HEK293 (cell line): Measurements from ENCODE around the gene SH3D19.

Source experiments
- CTCF ChIA-PET: fragments of 350-600 bp; formaldehyde crosslinking; extraction: SDS; loops from one replicate; lab custom pipeline; 2021; ENCODE audit warnings: antibody characterized with exemption; lab: Yijun Ruan, JAX
- POLR2A ChIA-PET: fragments of 300-600 bp; formaldehyde crosslinking; extraction: SDS; loops from one replicate; lab custom pipeline; 2020; ENCODE audit warnings: antibody characterized with exemption, inconsistent platforms; lab: Yijun Ruan, JAX
- H3K27ac ChIP-seq: fragments of 200-500 bp; sonication (Bioruptor generic); 2 replicates; pipeline ENCODE4 v1.5.1; 2014; ENCODE audit warnings: low read depth, low read length, control low read depth, inconsistent platforms; ENCODE audit errors: extremely low read depth
- H3K36me3 ChIP-seq, 2 experiments: fragments of 200-500 bp in 1 of 2; sonication (Bioruptor generic) in 1 of 2; 1 replicate in 1 of 2; 2 replicates in 1 of 2; pipeline ENCODE4 v1.5.1; 2014 to 2017; ENCODE audit warnings: inconsistent platforms in 2 of 2, low read length in 2 of 2; ENCODE audit not compliant: control insufficient read depth in 2 of 2, insufficient read depth in 1 of 2
- H3K4me1 ChIP-seq: fragments of 200-500 bp; sonication (Bioruptor generic); 2 replicates; pipeline ENCODE4 v1.5.1; 2014; ENCODE audit warnings: mild to moderate bottlenecking, low read length, inconsistent platforms; ENCODE audit not compliant: control insufficient read depth, insufficient read depth
- H3K4me3 ChIP-seq: 2 replicates; pipeline ENCODE4 v1.5.1; 2011; ENCODE audit warnings: low read depth, mild to moderate bottlenecking, control low read depth, low read length, moderate library complexity
- H3K9me3 ChIP-seq: fragments of 200-500 bp; sonication (Bioruptor generic); 2 replicates; pipeline ENCODE4 v1.5.1; 2014; ENCODE audit warnings: low read depth, low read length, inconsistent platforms; ENCODE audit not compliant: control insufficient read depth, insufficient read depth
- ATF2 ChIP-seq: fragments of 450-650 bp; formaldehyde crosslinking; IDR thresholded peaks from 2 replicates; pipeline ENCODE4 v1.5.1; 2016; ENCODE audit warnings: missing biosample characterization, missing genetic modification characterization, low read depth
- CTCF ChIP-seq: fragments of 450-650 bp; formaldehyde crosslinking; IDR thresholded peaks from 2 replicates; pipeline ENCODE4 v1.5.1; 2016; ENCODE audit warnings: missing biosample characterization, missing genetic modification characterization
- IKZF3 ChIP-seq: fragments of 450-650 bp; IDR thresholded peaks from 2 replicates; pipeline ENCODE4 v1.5.0; 2018; ENCODE audit warnings: missing biosample characterization, mild to moderate bottlenecking, missing genetic modification characterization, moderate library complexity
- PRDM1 ChIP-seq: fragments of 450-650 bp; formaldehyde crosslinking; IDR thresholded peaks from 2 replicates; pipeline ENCODE4; 2016; ENCODE audit warnings: missing biosample characterization, missing genetic modification characterization
- SCRT1 ChIP-seq: fragments of 450-650 bp; formaldehyde crosslinking; IDR thresholded peaks from 2 replicates; pipeline ENCODE4 v1.5.1; 2016; ENCODE audit warnings: missing biosample characterization, missing genetic modification characterization, borderline replicate concordance
- ZBTB10 ChIP-seq: fragments of 450-650 bp; formaldehyde crosslinking; IDR thresholded peaks from 2 replicates; pipeline ENCODE4 v1.5.1; 2016; ENCODE audit warnings: missing biosample characterization, missing genetic modification characterization
- ZBTB11 ChIP-seq: fragments of 450-650 bp; formaldehyde crosslinking; conservative IDR thresholded peaks from 2 replicates; pipeline ENCODE4 v1.5.1; 2016; ENCODE audit warnings: low read depth, missing biosample characterization, missing genetic modification characterization
- ZNF16 ChIP-seq: fragments of 450-650 bp; formaldehyde crosslinking; IDR thresholded peaks from 2 replicates; pipeline ENCODE4 v1.5.1; 2016; ENCODE audit warnings: low read depth, missing biosample characterization, missing genetic modification characterization
- ZNF311 ChIP-seq: fragments of 450-650 bp; formaldehyde crosslinking; IDR thresholded peaks from 2 replicates; pipeline ENCODE4 v1.5.1; 2017; ENCODE audit warnings: missing biosample characterization, missing genetic modification characterization, borderline replicate concordance
- ZNF37A ChIP-seq: fragments of 450-650 bp; IDR thresholded peaks from 2 replicates; pipeline ENCODE4 v1.5.1; 2018; ENCODE audit warnings: missing biosample characterization, missing genetic modification characterization
- ZNF394 ChIP-seq: fragments of 450-650 bp; formaldehyde crosslinking; IDR thresholded peaks from 2 replicates; pipeline ENCODE4 v1.5.1; 2016; ENCODE audit warnings: missing biosample characterization, missing genetic modification characterization, mild to moderate bottlenecking, moderate library complexity, borderline replicate concordance
- ZNF416 ChIP-seq: fragments of 450-650 bp; formaldehyde crosslinking; IDR thresholded peaks from 2 replicates; pipeline ENCODE4 v1.5.1; 2016; ENCODE audit warnings: missing biosample characterization, missing genetic modification characterization
- ZNF433 ChIP-seq: fragments of 450-650 bp; formaldehyde crosslinking; IDR thresholded peaks from 2 replicates; pipeline ENCODE4 v1.5.1; 2016; ENCODE audit warnings: missing biosample characterization, missing genetic modification characterization, low read depth
- ZNF639 ChIP-seq: fragments of 450-650 bp; formaldehyde crosslinking; IDR thresholded peaks from 2 replicates; pipeline ENCODE4 v1.5.1; 2016; ENCODE audit warnings: missing biosample characterization, missing genetic modification characterization
- ZNF704 ChIP-seq: fragments of 450-650 bp; formaldehyde crosslinking; IDR thresholded peaks from 2 replicates; pipeline ENCODE4 v1.5.1; 2016; ENCODE audit warnings: missing biosample characterization, missing genetic modification characterization
- ZNF776 ChIP-seq: fragments of 450-650 bp; formaldehyde crosslinking; IDR thresholded peaks from 2 replicates; pipeline ENCODE4 v1.5.0; 2017; ENCODE audit warnings: missing biosample characterization, missing genetic modification characterization, borderline replicate concordance
- ZSCAN5A ChIP-seq: fragments of 450-650 bp; formaldehyde crosslinking; IDR thresholded peaks from 2 replicates; pipeline ENCODE4 v1.5.1; 2016; ENCODE audit warnings: missing biosample characterization, missing genetic modification characterization

Gene SH3D19

GRCh38 chr4:151182455-151182996 is 142.9 kb downstream of the SH3D19 start:
- Histone ChIP-seq H3K27ac (no peak overlapping the region), H3K4me3 (no peak overlapping the region), H3K36me3 (no peaks in the 10 kb centered on the region), H3K4me1 (no peaks in the 10 kb centered on the region), H3K9me3 (no peaks in the 10 kb centered on the region)
- TF ChIP-seq ZBTB10 (tag by site-specific recombination) (no peak), IKZF3 (tag by site-specific recombination) (no peak), ZNF37A (tag by site-specific recombination) (no peak)
- ChIA-PET POLR2A (no interaction called here), CTCF (no interaction called here)

- CTCF ChIA-PET, result no interaction called here
- Histone ChIP-seq H3K9me3 (no peaks in the 10 kb centered on the region), H3K4me3 (no peak overlapping the region), H3K27ac (no peak overlapping the region), H3K36me3 (peaks cover 0 to 36% of the 10 kb centered on the region in 2 experiments; a peak in 1 of 3 replicates), H3K4me1 (no peaks in the 10 kb centered on the region)
- POLR2A ChIA-PET, result no interaction called here
- TF ChIP-seq ZSCAN5A (tag by site-specific recombination) (no peak), ZNF639 (tag by site-specific recombination) (no peak), CTCF (tag by site-specific recombination) (no peak), ZNF776 (tag by site-specific recombination) (no peak), ATF2 (tag by site-specific recombination) (no peak), SCRT1 (tag by site-specific recombination) (no peak), ZNF311 (tag by site-specific recombination) (no peak), PRDM1 (tag by site-specific recombination) (no peak), ZNF416 (tag by site-specific recombination) (no peak), ZBTB11 (no peak), ZNF433 (tag by site-specific recombination) (no peak), ZNF394 (tag by site-specific recombination) (no peak), ZNF16 (tag by site-specific recombination) (no peak), ZNF704 (no peak)
Measured at GRCh38 chr4:151176685-151177084, 148.7 kb downstream of the SH3D19 start.
